NCI-H1417 (cell line): ENCODE data around the gene IGF1R.

Source experiments
- DNase-seq, 3 experiments: peaks; one replicate each; lab custom pipeline; 2025; lab: John Stamatoyannopoulos, UW

Gene IGF1R

DNA sequence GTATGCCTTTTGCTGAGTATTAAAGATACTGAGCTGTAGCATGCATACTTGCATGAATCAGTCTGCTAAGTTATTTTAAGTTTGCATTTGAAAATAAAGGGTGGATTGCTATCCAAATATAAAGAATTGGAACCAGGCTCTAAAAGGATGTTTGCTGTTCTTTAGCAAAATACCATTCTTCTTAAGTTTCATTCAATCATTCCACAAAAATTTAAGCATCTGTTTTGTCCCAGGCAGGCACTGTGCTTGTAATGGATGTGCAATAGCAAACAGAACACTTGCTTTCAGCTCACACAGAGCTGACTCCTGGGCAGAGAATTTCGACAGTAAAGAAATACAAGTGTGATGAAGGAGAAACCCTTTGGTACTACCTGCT is 208.2 kb downstream of the IGF1R start:
- DNase-seq, result no peak

DNA sequence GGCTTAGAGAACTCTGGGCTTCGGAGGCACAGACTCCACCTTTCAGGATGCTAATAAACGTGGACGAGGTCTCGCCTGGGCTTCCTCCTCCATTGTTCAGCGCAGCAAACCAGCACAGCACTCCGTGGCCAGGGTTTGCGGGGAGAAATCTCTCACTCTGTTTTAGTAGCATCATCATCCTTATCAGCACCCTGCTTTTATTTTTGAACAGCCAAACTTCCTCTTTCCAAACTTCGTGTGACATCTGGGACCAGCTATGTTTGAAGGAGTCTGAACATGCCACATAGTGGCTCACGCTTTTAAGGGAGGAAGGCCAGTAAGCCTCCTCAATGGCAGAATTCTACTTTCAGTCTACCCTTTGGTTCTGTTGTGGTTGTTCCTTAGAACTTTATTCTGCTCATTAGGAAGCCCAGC is 210.3 kb downstream of the IGF1R start:
- DNase-seq, result no peak

DNA sequence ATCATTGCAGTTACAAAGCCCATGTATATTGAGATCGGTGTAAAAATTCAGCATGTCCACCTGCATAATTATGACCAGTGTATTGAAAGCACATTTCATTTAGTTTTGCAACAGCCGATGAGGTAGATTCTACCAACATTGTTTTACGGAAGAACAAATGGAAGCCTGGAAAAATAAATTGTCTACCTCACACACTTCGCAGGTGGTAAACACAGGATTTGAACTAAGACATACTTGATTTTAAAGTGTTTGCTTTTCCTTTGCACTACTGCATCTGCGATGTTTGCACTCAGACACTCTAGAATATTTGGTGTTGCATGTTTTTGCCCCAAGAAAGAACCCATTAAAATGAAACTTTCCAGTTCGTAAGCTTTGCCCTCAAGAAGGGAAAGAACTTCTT is 210.8 kb downstream of the IGF1R start:
- peak in 2 of 3 experiments; percentile 24 to 49 for DNase-seq

DNA sequence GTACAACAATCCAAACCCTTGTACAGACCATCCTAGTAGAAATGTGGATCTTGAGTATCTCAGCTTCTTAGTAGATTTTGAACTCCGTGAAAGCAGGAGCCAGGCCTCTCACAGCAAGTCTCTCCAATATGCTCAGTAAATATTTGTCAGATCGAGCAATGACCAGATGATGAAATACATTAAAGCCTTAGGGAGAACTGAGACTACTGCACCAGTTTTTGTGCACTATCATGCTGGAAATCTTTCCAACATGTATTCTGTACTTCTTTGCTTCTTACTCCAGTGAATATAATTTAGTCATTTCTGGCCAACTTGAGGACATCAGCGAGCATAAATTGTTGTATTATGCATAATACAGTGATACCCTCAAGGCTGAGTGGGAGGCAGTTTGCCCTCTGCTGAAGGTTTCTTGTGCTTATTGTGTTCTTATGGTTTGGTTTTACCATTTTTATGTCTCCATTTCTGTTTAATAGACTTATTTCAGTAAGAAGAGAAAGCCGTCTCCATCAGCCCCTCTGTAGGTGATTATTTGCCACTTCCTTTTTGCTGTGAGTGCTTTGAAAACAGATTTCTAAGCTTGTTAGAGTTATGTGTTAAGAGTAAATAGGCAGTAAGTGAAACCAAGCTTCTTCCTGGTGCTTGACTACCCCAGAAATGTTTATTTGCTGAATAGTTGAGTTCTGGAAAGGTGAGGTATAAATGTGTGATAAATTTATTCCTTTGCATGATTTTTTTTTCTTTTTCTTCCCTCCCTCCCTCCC is 212.1 kb downstream of the IGF1R start:
- peak in 2 of 3 experiments; percentile 37 to 61 for DNase-seq

DNA sequence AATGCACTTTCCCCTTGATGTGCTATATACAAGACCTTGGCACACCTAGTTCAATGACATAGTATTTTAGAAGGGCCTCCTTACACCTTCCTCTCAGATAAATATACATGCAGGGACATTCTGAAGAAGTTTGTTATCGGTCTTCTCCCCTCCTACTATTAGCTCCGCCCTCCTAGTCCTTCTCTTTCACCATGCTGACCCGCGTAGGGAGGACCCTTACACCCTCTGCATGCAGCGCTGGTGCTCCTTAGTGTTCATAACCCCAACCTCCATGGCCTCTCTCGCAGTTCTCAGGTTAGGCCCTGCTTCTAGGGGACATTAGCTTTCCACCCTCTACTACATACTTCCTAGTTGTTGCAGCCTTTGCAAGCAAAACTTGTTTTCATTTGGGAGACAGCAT is 212.8 kb downstream of the IGF1R start:
- no peak for DNase-seq

DNA sequence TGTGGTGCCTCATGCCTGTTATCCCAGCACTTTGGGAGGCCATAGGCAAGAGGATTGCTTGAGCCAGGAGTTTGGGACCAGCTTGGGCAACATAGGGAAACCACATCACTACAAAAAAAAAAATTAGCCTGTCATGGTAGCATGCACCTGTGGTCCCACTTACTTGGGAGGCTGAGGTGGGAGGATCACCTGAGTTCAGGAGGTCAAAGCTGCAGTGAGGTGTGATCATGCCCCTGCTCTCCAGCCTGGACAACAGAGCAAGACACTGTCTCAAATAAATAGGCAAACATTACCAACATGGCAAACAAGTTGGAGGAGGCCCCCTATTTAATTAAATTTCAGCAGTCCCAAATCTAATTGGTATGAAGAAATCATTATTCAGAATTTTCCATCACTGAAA is 215.6 kb downstream of the IGF1R start:
- DNase-seq, result no peak

DNA sequence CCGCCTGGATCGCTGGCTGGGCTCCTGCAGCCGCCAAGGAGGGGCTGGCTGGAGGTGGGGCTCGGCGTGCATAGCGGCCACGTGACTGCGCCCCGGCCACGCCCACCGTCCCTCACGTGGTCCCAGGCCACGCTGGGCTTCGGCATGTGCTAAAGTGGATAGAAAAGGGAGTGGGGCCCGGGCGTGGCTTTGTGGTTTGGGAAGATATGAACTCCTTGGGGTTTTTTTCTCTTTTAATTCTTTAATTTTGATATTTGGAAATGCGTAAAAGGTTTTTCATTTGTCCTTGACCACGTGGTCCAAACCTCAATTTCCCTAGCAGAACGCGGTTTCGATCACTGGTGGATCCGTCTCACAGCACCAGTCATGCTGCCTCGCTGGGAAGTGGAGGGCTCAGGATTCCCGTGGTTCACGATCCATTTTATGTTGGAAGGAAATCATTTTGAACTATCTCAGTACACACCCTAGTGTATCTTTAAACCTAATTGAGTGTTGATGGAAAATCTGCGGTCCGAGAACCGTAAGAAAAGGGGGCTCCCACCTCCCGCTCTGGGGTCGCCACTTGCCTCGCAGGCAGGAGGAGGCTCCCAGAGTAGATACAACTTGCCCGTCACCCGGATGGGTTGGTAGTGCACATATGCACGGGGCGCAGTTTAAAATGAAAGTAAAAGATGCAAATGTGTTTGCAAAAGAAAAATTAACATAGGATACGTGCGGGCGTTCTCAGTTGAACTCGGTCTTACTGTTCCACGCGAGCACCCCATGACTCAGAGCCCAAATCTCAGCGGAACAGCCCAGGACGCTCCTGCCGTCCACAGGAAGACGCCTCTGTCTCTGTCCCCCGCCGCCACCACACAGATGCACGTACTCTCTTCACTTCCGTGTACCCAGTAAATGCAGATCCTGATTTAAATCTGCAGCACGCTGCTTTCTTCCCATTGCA is 217.3 kb downstream of the IGF1R start:
- peak; percentile 78 to 89 (median 83) for DNase-seq

DNA sequence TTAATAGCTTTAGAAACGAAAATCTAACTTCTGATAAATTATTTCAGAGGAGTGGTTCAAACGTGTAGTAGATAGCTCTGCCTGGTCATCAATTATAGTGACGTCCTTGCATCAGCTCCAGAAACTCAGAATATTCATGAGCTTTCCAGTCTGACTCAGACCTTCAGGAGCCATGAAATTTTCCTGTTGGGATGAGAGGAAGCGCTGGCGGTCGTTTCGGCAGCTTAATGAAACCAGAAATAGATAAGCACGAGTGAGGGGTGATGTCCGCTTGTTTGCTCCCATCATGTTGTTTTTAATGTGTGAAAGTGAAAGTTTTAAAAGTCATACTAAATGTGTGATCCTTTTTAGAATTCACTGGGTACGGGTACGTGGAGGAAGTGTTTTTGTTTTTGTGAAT is 218.2 kb downstream of the IGF1R start:
- peak in 1 of 3 experiments; percentile 65 for DNase-seq

DNA sequence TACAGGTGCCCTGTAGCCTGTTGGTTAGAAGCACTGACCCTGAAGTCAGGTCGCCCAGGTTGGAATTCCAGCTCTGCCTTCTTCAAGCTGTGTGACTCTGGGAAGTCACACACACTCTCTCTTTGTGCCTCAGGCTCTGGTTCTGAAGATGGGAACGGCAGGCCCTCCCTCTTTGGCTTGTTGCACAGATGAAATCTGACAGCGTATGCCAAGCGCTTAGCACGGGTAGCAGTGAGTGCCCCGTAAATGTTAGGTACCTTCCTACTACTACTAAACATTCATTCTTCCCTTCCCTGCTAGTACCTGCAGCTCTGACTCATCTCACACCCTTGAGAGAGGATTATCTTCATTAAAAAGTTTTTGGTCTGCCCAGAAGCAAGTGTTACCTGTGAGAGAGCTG is 220.2 kb downstream of the IGF1R start:
- no peak for DNase-seq

DNA sequence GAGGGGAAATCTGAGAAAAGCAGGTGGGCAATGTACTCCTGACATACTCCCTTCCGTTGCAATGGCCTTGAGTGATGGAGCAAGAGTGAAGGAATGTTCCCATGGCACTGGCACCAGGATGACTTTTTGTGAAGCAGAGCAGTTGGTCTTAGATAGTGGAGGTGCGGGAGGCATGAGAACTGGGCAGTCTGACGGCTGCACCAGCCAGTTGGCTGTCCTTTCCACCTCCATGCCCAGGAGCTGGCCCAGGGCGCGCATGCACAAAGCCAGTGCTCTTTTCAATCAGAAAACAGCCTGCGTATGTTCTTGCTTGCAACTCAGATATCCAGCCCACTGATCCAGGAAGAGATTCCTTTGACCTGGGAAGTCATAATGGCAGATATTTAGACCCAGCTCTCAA is 222.4 kb downstream of the IGF1R start:
- no peak for DNase-seq

DNA sequence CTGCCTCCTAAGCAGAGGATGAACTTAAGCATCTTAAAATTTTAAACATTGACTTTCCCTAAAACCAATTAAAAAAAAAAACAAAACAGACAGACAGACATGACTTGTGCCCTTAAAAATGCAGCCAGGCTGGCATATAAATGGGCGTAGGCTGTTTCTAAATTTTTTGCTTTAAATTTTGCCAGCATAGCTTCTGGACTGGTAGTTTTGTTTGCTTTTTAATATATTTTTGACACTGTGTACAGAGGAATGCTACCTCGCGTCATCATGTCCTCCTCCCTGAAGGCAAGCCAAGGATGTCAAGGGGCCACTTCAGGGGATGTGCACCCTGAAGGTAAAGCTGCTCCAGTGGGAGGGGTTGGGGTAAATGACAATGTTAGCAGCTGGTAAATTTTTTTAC is 224.4 kb downstream of the IGF1R start:
- DNase-seq, result no peak

DNA sequence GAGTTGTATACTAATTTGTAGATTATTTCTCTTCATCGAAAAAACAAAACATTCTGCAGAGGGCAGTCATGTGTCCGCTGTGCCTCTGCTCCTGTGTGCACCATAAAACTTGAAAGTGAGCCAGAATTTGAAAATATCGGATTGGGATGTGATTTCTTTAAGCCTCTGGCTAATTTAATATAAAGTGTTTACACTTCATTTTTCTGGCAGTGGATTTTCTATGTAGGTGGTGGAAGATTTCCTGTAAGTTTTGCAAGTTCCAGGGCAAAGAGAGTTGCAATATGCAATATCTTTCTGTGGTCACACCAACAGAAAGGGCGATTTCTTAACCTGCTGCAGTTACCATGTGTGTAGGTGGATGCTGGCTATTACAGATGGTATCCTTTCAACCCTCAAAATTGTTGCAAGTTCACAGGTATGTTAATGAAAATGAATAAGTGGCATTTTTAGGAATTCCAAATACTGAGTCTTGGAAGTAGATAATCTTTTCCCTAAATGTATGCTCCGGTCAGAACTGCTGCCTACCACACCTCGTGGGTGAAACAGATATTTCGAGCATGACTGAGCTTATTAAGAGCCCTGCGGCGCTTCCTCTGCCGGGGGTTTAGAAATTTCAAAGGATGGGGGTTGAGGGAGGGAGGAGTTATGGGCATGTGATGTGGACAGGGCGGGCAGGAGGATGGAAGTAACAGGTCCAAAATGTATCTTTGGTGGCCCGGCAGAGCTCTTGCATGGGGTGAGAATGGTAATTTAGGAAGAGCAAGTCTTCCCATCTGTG is 225.3 kb downstream of the IGF1R start:
- DNase-seq, result peak in 2 of 3 experiments; percentile 54 to 62

DNA sequence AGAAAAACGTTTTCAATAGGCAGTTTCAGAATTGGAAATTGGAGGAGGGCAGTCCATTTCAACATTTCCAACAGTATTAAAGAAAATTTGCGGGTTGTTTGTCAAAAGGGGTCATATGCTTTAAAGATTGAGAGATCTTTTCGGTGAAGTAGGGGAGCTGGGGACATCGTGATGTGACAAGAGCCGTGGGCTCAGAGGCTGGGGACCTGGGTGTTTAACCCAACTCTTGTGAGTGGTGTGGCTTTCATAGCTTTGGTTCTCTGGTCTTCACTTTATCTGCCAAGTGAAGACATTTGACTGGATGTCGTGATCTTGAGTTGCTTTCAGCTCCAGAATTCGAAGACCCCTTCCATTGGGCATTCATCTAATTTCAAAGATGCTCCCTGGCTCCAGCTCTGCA is 226.0 kb downstream of the IGF1R start:
- no peak for DNase-seq

DNA sequence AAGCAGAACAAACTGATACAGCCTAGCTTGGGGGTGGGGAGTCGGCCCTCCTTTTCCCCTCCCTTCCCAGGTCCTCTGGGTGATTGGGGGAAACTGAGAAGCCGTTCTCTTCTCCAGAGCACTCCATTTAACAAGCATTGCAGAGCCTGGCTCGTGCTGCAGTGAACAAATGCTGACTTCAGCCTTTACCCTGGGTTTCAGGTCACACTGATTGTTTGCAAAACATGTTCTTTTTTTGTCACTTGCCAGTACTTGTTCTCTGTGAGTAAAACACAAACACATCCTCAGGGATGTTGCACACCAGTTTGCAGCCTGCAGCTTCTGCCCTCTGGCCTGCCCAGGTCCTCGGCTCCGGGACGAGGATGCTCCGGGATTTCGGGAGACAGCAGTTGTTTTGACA is 226.4 kb downstream of the IGF1R start:
- peak in 1 of 3 experiments; percentile 10 for DNase-seq

DNA sequence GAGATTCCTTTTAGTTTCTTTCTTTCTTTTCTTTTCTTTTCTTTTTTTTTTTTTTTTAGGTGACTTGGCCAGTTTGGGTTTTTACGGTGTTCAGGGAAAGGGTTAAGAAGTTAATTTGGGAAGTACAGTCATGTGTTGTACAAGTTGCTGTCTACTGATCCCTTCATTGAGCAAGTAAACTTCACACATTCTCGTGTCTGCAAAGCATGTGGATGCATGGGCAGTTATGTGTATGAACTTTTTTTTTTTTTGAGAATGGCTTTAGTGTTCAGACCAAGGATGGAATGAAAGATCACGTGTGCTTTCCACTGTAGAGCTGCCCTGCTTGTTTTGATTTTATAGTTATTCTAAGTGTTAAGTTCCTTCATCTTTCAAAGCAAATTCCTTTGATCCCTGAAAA is 227.0 kb downstream of the IGF1R start:
- no peak for DNase-seq

DNA sequence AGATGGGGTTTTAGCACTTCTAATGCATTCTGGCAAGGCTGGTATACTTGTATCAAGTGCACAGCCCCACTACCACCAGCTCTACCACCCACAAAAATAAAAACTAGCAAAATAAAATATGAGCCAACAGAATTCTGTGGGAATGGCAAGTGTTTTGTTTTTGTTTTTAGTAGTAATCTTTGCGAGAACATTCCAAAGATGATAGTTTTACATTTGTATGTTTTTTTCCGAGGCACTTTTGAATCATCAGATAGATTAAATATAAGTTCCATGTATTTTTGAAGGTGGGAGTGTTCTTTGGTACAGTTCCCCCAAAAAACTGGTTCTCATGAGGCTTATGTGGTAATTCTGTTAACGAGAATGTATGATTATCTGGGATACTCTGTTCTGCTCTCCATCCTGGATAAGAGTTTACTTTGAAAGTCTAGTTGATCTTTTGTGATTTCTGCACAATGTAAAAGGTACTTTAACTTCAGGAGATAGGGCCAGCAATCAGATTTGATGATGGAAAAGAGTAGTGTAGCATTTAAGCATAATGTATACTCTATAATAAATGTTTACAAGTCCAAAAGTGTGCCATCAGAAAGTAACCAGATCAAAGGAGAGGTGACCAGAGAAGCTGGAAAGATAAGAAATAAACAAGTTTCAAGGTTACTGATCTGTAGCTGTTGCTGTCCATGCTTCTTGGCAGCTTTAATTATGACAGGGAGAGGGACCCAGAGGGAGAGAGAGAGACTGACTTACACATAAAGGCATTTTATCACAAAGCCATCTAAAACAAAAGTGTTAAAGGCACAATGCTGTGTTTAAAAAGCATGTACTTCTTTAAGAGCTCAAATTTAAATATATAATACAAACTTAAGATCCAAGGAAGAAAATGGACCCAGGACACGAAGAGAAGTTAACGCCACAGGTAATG is 228.4 kb downstream of the IGF1R start:
- no peak for DNase-seq

DNA sequence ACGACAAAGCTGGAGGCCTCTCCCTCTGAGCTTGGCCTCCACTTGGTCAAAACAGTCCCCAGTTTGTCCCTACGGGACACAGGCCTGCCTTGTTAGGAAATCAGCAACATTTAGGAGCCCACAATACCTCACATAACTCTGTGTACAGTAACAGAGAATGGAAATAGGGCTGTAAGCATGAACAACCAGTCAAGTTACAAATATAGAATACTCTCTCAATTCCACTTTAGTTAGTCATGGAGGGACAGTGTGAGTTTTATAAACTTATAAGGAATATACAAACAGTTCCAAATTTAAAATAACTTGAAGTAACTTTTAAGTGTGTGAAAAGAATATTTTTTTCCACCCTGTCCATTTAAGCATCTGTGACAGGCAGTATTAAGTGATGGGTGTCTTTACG is 229.8 kb downstream of the IGF1R start:
- DNase-seq, result no peak

DNA sequence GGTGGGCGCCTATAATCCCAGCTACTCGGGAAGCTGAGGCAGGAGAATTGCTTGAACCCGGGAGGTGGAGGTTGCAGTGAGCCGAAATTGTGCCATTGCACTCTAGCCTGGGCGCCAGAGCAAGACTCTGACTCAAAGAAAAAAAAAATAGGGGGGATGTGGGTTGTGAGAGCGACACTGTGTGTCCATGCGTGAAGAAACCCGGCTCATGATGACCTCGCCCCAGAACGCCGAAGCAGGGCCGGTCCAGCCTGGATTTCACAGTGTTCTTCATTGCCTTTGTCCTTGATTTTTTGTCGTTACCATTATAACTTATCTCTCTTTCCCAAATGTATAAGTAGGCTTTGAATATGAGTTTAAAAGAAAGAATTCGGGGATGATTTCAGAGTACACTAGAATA is 230.5 kb downstream of the IGF1R start:
- no peak for DNase-seq

DNA sequence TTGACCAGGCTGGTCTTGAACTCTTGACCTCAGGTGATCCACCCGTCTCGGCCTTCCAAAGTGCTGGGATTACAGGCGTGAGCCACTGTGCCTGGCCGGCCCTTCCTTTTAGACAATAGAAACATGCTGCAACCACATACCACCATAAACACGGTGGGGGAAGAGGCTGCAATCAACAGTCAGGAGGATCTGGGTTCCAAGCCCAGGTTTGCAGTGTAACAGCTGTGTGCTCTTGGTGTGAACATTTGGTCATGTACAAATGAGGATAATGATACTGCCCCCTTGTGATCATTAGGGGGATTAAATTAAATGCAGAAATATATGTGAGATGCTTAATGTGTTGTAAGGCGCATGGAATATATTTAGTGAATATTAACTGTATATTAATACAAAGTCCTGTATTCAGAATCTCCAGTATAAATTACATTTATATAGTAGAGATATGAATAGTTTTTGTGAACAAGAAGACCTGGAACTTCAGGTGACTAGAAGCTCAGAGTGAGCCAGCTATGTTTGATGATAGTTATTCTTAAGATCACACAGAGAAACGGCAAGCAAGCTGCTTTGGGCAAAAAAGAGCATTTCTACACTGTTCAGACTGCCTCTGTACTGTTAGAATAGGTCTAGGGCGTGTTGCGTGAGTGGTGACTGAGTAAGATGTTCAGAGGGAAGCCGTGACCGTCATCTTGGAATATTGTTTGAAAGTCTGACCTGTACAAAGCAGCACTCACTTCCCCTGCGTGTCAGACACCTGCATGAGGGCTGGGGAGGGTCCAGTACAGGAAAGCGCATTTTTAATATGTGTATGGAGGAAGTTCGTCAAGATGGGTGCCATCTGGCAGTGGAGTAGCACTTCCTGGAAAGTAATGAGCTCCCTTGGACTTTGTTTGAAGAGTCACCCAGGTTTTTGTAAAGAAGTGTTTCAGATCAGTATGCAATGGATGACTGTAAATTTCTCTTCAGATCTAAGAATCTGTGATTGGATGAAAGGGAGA is 233.5 kb downstream of the IGF1R start:
- DNase-seq, result peak; percentile 24 to 75 (median 45)

DNA sequence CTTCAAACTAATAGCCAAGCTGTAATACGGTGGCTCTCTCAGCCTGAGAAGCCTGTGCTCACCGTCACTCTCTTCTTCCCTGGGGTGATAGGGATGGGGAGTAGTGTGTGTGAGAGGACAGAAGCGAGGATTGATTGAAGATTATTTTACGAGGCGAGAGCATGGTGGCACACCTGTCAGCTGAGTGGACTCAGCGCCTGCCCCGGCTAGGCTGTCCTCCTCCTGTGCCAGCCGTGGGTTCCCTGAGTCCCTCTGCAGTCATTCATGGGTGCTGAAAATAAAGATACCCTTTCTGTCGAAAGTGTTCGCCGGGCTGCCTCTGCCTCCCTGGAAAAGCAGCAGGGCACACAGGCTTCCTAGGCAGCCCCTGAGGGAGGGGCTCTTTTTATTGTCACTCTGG is 235.1 kb downstream of the IGF1R start:
- DNase-seq, result peak in 1 of 3 experiments; percentile 47
